Dedifferentiated amniotic fluid mesenchymal stem cell (primary cell): ENCODE results near the gene COL9A1.

Experiments
- DNase-seq: peaks from one replicate; pipeline ENCODE4 v3.0.0-alpha.2; 2016; ENCODE audit errors: extremely low spot score

COL9A1 gene

GRCh38 chr6:70234561-70235236 lies 68.2 kb downstream of the COL9A1 start:
- DNase-seq: no peak

- DNase-seq: no peak
Observed at GRCh38 chr6:70231311-70231710, 71.6 kb downstream of the COL9A1 start.

- no peak for DNase-seq
Observed at GRCh38 chr6:70225055-70225454, 77.8 kb downstream of the COL9A1 start.

- no peak for DNase-seq
Observed at GRCh38 chr6:70222439-70222749, 80.5 kb downstream of the COL9A1 start.

GRCh38 chr6:70221715-70222438 lies 81.0 kb downstream of the COL9A1 start:
- DNase-seq: no peak

GRCh38 chr6:70221025-70221714 lies 81.7 kb downstream of the COL9A1 start:
- DNase-seq: peak; percentile 25

GRCh38 chr6:70219943-70220613 lies 82.8 kb downstream of the COL9A1 start:
- no peak for DNase-seq

- DNase-seq: no peak
Observed at GRCh38 chr6:70216767-70217166, 86.1 kb downstream of the COL9A1 start.

- DNase-seq: no peak
Observed at GRCh38 chr6:70215460-70216108, 87.3 kb downstream of the COL9A1 start.

- DNase-seq: no peak
Observed at GRCh38 chr6:70210462-70210861, 92.4 kb downstream of the COL9A1 start.

- DNase-seq: no peak
Observed at GRCh38 chr6:70208235-70208790, 94.6 kb downstream of the COL9A1 start.

GRCh38 chr6:70198785-70199184 lies 104.1 kb downstream of the COL9A1 start:
- DNase-seq: no peak

GRCh38 chr6:70196531-70196930 lies 106.4 kb downstream of the COL9A1 start:
- DNase-seq: no peak

- no peak for DNase-seq
Observed at GRCh38 chr6:70194421-70194820, 108.5 kb downstream of the COL9A1 start.

- no peak for DNase-seq
Observed at GRCh38 chr6:70188202-70188601, 114.7 kb downstream of the COL9A1 start.

GRCh38 chr6:70186461-70186860 lies 116.4 kb downstream of the COL9A1 start:
- no peak for DNase-seq

- DNase-seq: no peak
Observed at GRCh38 chr6:70184723-70185122, 118.2 kb downstream of the COL9A1 start.

GRCh38 chr6:70183538-70183937 lies 119.3 kb downstream of the COL9A1 start:
- no peak for DNase-seq

GRCh38 chr6:70180901-70181599 lies 121.8 kb downstream of the COL9A1 start:
- DNase-seq: no peak

GRCh38 chr6:70180183-70180900 lies 122.5 kb downstream of the COL9A1 start:
- no peak for DNase-seq
